Endothelial cell of umbilical vein (primary cell): Measurements from ENCODE around the gene PLA2G2D.

Experiments
- CTCF ChIP-seq, 2 donors: IDR thresholded peaks; 1 replicate in 1 of 2; 2 replicates in 1 of 2; pipeline ENCODE4 v1.5.1; 2011; ENCODE audit warnings: low read length in 2 of 2, mild to moderate bottlenecking in 2 of 2, moderate library complexity in 2 of 2, control low read depth in 1 of 2, inconsistent platforms in 1 of 2, low read depth in 1 of 2; ENCODE audit not compliant: insufficient read depth in 1 of 2; ENCODE audit errors: extremely low read depth in 1 of 2
- EZH2 ChIP-seq: IDR thresholded peaks from 2 replicates; pipeline ENCODE4 v1.6.1; 2012; ENCODE audit warnings: borderline replicate concordance, low read depth, mild to moderate bottlenecking, moderate library complexity, low read length, inconsistent platforms; ENCODE audit not compliant: severe bottlenecking
- JUN ChIP-seq: IDR thresholded peaks from 2 replicates; pipeline ENCODE4 v1.6.1; 2011; ENCODE audit warnings: borderline replicate concordance, low read depth; ENCODE audit not compliant: insufficient read length, insufficient read depth
- MAX ChIP-seq: IDR thresholded peaks from 2 replicates; pipeline ENCODE4 v1.6.1; 2011; ENCODE audit not compliant: insufficient read depth, insufficient read length
- MYC ChIP-seq: IDR thresholded peaks from one replicate; pipeline ENCODE4 v1.6.1; 2011; ENCODE audit warnings: mild to moderate bottlenecking, low read depth, low read length
- POLR2AphosphoS5 ChIP-seq: IDR thresholded peaks from 2 replicates; pipeline ENCODE4 v1.6.1; 2012; ENCODE audit warnings: low read depth, mild to moderate bottlenecking, control low read depth, low read length, moderate library complexity; ENCODE audit not compliant: insufficient read depth

- TF ChIP-seq CTCF (IDR thresholded peaks at IDR 0.05; ENCODE audit: extremely low read depth in 1 of 2, insufficient read depth in 1 of 2, low read depth in 1 of 2, low read length in 2 of 2) (no peak), EZH2 (no peak), MAX (no peak), JUN (no peak), POLR2AphosphoS5 (no peak), MYC (no peak)
Measured at GRCh38 chr1:20089328-20090077, 29.8 kb downstream of the PLA2G2D start.
